ENCODE measurements around the gene PAWR.

DNA sequence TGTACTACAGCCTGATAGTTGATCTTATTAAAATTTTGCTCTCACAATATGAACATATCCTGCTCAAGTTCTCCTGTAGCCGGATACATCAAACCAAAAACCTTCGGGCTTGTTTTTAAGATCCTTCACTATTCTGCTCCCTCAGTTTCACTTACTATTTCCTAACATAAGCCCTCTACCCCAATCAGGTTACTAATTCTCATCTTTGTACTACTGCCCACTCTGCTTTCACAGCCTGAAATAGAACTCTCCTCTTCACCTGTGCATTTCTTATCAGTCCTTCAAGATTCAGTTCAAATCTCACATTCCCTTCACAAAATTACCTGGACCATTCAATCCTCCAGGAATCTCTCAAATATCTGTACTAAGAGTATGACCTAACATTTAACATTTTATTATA is 14.2 kb downstream of the PAWR start:
- TF ChIP-seq EZH2 (optimal IDR thresholded peaks at IDR 0.05; ENCODE audit: low read depth, low read length): no peak
- TF ChIP-seq, protein P1, sequence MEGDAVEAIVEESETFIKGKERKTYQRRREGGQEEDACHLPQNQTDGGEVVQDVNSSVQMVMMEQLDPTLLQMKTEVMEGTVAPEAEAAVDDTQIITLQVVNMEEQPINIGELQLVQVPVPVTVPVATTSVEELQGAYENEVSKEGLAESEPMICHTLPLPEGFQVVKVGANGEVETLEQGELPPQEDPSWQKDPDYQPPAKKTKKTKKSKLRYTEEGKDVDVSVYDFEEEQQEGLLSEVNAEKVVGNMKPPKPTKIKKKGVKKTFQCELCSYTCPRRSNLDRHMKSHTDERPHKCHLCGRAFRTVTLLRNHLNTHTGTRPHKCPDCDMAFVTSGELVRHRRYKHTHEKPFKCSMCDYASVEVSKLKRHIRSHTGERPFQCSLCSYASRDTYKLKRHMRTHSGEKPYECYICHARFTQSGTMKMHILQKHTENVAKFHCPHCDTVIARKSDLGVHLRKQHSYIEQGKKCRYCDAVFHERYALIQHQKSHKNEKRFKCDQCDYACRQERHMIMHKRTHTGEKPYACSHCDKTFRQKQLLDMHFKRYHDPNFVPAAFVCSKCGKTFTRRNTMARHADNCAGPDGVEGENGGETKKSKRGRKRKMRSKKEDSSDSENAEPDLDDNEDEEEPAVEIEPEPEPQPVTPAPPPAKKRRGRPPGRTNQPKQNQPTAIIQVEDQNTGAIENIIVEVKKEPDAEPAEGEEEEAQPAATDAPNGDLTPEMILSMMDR (IDR thresholded peaks at IDR 0.05; ENCODE audit: low read length): no peak

Measured in MM.1S (cell line).